GM18868 (cell line): ENCODE data around the gene CTNNA3.

Experiments
- ATAC-seq: cut with Tn5 transposase; IDR thresholded peaks from one replicate; pipeline ENCODE4 v1.9.1; 2021; ENCODE audit warnings: mild to moderate bottlenecking, moderate library complexity; ENCODE audit not compliant: unreplicated experiment

CTNNA3 gene

DNA sequence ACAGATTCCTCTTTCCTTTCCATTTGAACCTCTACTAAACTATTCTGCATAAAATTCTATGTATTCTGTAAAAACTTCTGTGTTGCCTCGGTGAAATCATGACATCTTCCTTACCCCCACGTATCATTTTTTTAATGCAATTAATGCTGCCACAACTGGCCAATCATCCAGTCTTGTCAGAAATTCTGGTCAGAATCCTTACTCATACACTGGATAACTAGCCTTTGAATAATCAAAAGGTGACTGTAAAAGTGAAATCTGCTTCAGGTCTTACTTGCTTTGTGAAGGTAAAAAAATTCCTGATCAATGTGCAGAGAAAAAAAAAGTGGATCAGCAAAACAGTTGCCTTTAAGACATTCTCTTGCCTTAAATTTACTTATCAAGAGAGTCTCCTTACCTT is 859.2 kb downstream of the CTNNA3 start:
- ATAC-seq: no peak

DNA sequence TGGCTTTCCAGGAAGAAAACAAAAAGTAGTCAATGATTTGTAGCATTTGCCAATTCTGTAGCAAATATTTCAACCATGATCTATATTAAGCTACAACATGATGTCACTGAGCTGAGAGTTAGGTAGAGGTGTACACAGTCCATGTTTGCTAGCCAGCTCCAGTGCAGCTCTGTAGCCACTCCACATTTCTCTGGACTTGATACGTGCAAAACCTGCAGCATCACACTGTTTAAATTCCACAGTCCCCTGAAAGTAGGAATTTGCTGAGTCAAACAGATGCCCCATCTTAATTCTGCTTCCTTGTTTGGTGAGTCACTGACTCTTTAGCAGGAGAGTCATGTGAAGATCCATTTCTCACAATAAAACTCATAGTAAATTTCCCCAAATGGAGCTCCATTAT is 859.9 kb downstream of the CTNNA3 start:
- no peak for ATAC-seq

DNA sequence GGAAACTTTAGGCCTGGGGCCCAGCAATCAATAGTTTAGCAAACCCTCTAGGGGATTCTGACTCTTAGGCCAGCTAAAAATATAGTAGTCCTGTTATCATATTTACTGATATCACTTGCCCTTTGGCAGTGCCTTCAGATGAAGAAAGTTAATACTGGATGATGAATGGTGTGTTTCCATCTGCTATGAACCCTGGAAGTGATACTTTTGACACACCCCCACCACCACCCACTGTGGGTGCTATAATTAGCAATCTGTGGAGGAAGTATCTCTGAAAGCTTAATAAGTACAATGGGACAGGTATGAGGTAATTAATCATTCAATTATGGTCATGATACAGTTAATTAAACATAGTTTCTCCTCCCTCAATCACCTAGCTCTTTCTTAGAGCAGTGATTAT is 860.6 kb downstream of the CTNNA3 start:
- ATAC-seq: no peak

DNA sequence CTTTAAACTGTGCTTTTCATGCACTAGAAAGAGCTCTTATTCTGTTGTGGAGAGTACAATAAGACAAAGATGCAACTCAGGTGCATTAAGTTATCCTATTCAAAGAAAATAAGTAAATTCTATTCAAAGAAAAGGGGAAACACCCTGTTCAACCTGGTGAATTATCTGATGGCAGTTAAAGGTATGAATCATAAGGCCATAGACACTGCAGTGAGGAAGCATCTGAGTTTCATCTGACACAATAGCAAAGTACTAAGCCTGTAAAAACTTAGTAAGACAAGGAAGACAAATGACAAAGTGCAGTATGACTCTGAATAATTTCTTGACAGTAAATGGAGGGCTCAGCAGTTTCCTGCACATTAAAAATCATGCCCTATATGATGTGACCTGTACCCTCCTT is 861.2 kb downstream of the CTNNA3 start:
- ATAC-seq: no peak

DNA sequence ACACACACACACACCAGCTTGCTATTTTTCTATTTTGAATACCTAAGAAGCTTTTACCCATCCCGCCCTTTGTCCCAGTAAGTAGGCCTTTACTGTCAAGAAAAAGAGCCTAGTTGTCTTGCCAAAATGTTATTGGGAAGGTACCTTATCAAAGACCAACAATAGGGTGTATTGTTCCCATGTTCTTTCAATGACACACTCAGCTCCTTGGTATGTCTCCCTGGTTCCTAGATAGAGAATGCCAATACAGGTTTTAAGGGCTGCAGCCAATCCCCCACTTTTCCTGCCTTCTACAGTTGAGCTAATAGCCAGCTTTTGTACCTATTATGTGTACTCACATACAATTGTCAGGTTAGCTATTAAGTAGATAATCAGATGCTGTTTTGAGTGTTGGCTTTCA is 862.1 kb downstream of the CTNNA3 start:
- ATAC-seq: no peak

DNA sequence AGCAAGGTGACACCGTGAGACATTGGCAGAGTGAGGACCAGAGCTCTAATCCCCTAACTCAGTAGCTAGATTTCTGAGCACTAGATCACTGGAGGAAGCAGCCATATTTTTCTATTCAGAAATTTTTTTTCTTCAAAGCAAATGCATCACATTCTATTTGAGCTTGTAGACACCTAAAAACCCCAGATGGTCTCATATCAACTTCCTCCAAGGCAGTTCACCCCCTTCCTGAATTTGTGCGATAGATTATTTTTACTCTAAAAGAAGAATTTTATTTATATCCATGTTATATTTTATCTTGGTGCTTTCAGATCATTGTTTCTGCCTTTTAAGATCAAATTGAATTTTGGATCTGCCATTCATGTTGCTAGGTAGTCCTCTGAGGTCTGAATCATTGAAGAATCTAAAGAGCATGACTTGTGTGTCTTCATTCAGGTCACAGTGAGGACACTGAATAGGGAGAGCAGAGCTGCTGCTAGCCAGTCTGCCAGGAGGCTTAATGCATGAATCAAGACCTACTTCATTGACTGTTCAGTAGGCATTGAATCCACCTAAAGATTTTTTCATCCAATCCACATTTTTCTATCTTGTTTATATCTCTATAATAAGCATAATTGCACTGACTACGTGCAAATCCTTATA is 863.1 kb downstream of the CTNNA3 start:
- no peak for ATAC-seq

DNA sequence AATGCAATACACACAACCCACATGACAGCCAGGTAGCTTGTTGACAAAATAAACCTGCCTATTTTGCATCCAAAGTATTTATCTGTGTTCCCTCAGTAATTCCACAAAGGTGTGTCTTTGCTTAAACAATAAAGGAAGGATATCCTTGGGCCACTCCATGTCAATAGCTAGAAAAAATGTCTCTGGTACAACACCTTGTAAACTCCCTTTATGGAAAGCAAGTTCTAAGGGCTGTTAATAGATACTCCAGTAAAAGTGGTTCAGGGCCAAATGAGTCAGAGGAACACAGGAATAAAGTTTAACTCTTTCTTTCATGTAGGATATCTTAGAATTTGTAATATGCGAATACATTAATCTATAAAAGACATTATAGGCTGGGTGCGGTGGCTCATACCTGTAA is 867.0 kb downstream of the CTNNA3 start:
- ATAC-seq: no peak

DNA sequence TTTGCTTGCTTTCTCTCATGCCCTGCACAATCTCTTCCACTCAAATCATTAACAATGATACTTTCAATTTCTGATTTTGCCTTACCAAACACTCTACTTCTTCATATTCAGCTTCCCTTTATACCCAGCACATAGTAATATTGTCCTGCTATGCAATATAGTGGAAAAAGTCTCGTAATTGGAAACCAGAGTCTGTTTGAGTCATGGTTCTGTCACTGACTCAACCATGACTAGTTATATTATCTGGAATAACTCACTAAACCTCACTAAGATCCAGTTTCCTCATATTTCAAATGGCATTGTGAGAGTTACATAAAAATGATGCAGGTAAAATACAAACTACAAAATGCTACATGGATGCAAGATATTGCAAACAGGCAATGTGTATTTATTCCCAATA is 868.6 kb downstream of the CTNNA3 start:
- ATAC-seq: no peak

DNA sequence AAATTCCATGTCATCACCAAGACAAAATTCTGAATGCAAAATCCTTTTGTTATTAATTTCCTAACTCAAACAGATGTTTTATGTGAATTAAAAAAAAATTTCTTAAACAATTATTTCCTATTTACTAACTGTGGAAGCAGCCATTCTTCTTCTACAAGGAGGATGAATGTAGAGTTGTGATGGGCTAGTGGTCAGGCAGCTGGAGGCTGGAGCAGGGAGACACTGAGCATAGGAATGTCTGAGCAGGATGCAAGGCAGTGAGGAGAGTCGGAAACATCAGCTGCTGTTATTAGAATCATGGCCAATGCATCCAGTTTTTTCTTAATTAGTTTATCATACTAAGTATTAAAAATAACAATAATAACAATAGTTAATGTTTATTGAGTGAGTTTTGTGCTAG is 872.7 kb downstream of the CTNNA3 start:
- ATAC-seq: no peak

DNA sequence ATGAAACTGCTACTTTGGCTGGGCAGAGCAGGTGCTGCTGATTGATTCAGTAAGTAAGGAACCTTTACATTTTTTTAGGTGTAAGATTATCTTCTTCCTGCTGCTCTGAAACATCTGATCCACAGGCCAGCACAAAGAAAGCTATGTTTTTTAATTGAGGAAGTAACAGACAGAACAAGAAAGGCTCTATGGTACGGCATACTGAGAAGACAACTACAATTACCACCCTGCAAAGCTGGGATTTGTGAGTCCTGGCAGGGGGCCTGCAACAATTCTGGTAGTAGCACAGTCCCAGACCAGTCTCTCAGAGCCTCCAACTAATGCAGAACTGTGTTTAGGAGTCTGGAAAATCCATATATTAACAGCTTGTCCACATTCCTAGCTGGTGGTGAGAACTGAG is 873.2 kb downstream of the CTNNA3 start:
- no peak for ATAC-seq

DNA sequence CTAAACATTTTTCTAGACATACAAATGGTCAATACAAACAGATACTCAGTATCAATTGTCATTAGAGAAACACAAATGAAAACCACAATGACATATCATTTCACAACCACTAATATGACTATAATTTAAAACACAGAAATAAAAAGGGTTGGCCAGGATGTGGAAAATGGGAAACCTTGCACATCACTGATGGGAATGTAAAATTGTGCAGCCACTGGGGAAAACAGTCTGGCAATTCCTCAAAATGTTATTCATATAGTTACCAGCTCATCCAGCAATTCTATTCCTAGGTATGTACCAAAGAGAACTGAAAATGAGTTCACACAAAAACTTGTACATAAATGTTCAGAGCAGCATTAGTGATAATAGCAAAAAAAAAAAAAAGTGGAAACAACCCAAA is 876.3 kb downstream of the CTNNA3 start:
- ATAC-seq: no peak

DNA sequence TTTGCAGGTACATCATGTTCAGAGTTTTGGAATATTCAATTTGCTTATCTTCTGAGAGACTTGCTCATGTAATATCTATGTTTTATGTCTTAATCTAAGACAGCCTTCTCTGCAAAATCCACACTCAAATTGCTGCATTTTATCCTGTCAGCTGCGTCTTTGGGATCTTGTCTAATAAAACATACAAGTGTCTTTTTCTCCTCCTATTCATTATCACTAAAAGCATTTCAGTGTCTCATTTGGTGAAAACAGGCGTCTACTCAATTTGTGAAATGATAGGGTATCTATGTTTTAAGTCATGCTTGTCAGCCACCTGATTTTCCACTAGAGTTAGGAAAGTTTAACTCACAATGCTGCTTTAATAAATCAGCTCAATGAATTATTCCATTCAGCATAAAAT is 882.9 kb downstream of the CTNNA3 start:
- ATAC-seq: no peak

DNA sequence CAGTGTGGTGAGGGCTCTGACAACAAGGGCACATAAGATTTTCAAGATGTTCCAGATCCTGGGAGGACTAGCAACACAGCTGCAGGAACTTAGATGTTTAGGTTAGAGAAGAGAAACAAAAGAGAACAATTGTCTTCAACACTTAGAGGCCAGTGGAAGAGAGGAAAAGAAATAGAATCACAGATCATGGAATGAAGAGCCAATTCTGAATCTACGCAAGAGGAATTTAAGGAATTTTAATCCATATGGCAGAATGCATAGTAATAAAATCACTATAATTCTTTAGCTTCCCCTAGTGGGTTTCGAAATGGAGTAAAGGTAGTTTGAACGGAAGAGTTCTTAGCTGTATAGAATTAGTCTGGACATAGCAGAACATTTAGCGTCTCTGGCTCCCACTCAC is 884.8 kb downstream of the CTNNA3 start:
- no peak for ATAC-seq

DNA sequence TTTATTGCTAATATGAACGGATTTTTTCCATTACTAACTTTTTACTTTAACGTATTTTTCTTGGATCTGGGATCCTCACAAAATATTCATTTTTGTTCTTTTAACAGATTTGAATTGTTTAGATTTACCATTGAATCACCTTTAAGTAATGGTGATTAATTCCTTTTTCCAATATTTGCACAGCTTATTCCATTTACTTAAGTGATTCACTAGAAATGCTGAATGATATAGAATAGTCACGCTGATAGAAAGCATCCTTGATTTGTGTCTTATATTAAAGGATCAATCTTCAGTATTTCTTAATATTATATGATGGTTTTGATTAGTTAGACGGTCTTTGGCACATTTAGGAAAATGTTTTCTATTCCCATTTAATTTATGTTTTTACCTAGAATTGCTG is 886.6 kb downstream of the CTNNA3 start:
- ATAC-seq: no peak

DNA sequence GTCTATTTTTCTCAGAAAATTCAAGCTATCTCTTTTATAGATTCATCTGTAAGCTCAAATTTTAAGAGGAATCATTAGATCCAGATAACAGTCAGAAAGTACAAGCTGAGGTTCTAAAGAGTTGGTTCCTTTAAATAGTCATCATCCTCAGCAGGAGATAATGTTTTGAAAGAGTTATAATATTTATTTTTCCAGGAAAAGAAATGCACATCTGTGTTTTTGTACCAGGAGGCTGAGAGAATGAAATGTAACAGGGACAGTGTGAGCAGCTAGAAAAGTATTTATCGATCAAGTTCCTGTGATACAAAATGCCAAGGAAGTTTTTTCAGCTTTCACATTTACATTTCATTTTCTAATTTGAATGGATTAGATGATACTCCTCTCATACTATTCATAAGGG is 890.4 kb downstream of the CTNNA3 start:
- ATAC-seq: no peak

DNA sequence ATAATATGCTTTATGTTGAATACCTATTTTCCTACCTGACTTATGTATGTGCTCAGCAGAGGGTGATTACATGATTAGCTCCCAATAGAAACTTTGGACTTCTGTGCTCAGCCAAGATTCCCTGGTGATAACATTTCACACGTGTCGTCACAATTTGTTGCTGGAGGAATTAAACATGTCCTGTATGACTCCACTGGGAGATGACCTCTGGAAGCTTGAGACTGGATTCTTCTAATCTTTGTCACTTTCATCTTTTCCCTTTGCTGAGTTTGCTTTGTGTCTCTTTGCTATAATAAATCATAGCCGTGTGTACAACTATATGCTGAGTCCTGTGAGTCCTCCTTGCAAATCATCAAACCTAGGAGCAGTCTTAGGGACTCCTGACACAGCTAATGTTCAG is 891.0 kb downstream of the CTNNA3 start:
- no peak for ATAC-seq

DNA sequence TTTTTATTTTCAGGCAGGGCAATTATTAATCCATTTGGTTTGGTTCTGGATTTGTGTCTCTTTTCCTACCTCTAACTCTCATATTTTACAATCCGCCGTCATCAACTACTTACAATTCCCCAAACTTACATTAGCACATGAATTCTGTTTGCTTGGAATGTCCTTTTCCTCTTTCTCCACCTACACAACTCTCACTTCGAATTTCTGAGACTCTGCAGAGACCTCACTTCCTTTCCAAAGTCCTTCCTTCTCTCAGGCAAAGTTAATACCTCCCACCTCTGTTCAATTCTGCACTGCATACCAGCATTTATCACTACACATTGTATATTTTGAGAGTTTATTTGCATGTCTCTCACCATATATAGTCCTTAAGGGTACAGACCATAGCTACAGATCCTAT is 892.8 kb downstream of the CTNNA3 start:
- ATAC-seq: no peak

DNA sequence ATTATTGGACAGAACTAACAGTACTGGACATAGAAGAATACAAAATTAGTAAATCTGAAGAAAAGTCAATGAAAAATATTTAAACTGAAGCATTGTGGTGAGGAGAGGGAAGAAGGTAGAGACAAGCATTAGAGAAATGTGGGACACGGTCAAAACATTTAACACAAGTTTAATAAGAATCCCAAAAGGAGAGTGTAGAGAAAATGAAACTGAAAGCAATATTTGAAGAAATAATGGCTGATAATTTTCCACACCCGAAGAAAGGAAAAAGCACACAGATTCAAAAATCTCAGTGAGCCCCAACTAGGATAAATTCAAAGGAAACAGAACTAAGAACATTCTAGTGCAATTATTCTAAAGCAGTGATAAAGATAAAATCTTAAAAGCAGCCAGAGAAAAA is 896.5 kb downstream of the CTNNA3 start:
- ATAC-seq: no peak

DNA sequence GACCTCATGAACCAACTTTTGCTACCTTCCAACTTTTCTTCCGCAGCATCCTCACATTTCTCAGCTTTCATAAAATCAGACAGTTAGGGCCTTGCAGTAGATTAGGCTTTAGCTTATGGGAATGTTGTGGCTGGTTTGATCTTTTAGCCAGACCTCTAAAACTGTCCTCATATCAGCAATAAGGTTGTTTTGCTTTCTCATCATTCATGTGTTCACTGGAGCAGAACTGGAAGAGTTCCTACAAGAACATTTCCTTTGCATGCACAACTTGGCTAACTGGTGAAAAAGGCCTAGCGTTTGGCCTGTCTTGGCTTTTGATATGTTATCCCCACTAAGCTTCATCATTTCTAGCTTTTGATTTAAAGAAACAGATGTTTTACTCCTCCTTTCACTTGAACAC is 900.1 kb downstream of the CTNNA3 start:
- no peak for ATAC-seq

DNA sequence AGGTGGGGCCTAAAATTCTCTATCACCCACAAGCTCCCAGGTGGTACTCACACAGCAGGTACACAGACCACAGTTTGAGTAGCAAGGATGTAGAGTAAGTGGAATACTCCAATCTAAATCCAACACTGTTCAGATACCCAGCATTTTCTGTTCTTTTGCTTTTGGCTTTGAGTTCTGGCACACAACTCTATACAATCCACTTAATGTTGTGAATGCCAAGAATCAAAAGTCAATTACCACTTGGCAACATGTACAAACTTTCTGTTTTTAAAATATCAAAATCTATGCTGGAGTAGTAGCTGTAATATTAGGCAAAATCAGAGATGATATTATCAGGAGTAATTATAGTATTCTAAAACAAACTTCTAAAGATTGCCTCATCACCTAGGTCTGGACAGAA is 903.6 kb downstream of the CTNNA3 start:
- ATAC-seq: no peak

DNA sequence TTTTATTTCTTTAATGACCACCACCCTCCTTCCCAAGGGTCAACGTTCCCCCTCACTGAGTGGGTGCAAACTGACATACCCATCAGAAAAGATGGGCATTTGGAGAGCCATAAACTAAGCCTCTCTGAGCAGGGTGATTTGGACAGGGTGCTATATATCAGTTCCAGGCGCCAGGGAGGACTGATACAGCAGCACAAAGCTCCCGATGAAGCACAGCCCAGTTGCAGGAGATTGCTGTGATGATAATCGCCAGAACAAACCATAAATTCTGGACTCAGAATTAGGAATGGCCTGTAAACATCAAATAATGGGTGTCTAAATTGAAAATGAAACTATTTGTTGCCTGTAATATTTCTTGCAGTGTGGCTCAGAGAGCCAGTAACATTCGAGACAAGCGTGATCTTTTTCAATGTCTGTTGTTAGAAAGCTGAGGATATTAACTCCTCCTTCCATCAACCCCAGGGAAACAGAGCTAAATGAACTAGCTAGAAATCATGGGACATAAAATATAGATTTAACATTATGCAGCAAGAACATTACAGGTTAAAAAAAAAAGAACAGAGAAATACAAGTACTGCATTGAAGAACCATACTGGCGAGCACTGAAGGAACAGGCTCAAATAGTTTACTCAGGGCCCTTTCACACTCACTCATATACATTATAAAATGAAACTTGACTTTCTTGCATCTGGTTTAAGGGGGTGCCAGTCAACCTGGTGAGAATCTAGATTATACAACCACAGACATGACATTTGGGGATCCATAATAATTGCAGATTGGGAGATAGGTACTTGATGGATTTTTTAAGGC is 907.6 kb downstream of the CTNNA3 start:
- no peak for ATAC-seq

DNA sequence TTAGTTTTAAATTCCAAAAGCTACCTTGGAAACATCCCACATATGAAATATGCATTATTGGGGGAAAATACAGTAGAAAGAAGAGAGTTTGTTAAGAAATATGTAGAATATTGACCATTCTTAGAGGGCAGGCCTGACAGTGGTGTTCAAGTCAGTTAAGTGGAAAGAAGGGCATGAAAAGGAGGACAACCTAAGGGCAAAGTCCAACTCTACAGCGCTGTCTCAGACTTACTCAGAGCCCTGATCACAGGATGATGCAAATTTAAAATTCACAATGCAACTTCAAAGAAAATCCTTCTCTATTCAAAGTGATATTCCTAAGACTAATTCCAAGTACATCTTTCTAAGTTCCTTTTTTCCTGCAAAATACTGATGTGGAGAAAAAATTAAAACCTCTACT is 909.3 kb downstream of the CTNNA3 start:
- ATAC-seq: no peak

DNA sequence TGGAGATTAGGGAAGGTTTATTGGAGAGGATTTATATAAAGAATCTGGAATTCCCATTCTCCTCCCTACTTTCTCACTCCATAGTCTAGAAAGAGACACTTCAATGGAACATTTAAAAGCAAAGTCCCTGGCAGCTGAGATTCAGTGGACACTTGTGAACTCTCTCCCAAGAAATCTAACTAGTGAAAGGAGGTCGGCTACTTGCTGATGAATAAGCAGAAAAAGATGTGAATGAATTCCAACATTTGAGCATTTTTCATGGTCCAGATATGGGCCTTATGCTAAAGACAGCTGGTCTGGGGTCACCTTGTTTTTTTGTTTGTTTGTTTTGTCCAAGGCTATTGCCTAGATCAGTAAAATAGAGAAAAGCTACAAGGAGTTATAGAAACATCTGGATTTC is 911.2 kb downstream of the CTNNA3 start:
- no peak for ATAC-seq
